Gastrocnemius medialis (tissue), 4 donors: ENCODE data around the gene MAP6D1. TPM values are rescaled to one million over a fixed set of nuclear protein-coding genes. Genes with fewer than 3 reads are reported as not detected.

ENCODE experiments used
- ATAC-seq, 2 donors: fragments of 150-250 bp; one replicate each; pipeline ENCODE4 v1.9.1; 2016
- DNase-seq, 2 donors: peaks; one replicate each; pipeline ENCODE4 v3.0.0-alpha.2; 2019
- H3K27ac ChIP-seq, 4 donors: fragments of 200-600 bp; sonication (generic); 1 replicate in 1 of 4; 2 replicates in 3 of 4; pipeline ENCODE4 v1.5.1; 2016 to 2018; ENCODE audit warnings: mild to moderate bottlenecking in 2 of 4, moderate library complexity in 1 of 4
- H3K27me3 ChIP-seq, 3 donors: fragments of 200-600 bp; sonication (generic) in 2 of 3; 1 replicate in 1 of 3; 2 replicates in 2 of 3; pipeline versions ENCODE4 v1.5.1 to v1.6.0; 2016 to 2019; ENCODE audit warnings: mild to moderate bottlenecking in 1 of 3, moderate library complexity in 1 of 3
- H3K36me3 ChIP-seq, 2 donors: fragments of 200-600 bp; sonication (generic) in 1 of 2; one replicate each; pipeline ENCODE4 v1.5.1; 2017 to 2018
- H3K4me1 ChIP-seq, 2 donors: fragments of 200-600 bp; sonication (generic) in 1 of 2; one replicate each; pipeline ENCODE4 v1.5.1; 2016 to 2017; ENCODE audit warnings: mild to moderate bottlenecking in 2 of 2
- H3K4me3 ChIP-seq, 4 donors: fragments of 200-600 bp; sonication (generic) in 3 of 4; 1 replicate in 1 of 4; 2 replicates in 3 of 4; pipeline ENCODE4 v1.5.1; 2016 to 2019; ENCODE audit warnings: mild to moderate bottlenecking in 2 of 4
- H3K9me3 ChIP-seq, 3 donors: fragments of 200-600 bp; sonication (generic) in 2 of 3; 1 replicate in 1 of 3; 2 replicates in 2 of 3; pipeline ENCODE4 v1.5.1; 2016 to 2019
- POLR2A ChIP-seq, 2 donors: fragments of 450-650 bp; IDR thresholded peaks; one replicate each; pipeline ENCODE4 v1.6.1; 2017; ENCODE audit warnings: antibody characterized with exemption in 2 of 2, mild to moderate bottlenecking in 2 of 2, moderate library complexity in 2 of 2
- in situ Hi-C, 4 donors: fragments of 200-750 bp; cut with MboI; loops; one replicate each; pipeline versions ENCODE4 v1.15.0 to v1.8.0; 2017; ENCODE audit warnings: low sequenced_read_pairs in 4 of 4
- intact Hi-C: fragments of 100-400 bp; cut with DNase I; formaldehyde crosslinking; loops from one replicate; pipeline ENCODE4 v1.15.1; 2023; ENCODE audit warnings: low total_unique reads
- total RNA-seq, 4 donors: library from RNA; depleted of rRNA; stranded (reverse); fragments of >200 nt; gene quantifications; one replicate each; pipeline versions ENCODE4 v1.1.0 to v1.2.3, GENCODE V29; 2016
- TF ChIP-seq, protein P1 (sequence below), 5 experiments: fragments of 450-650 bp in 3 of 5; fragments of 200-600 bp in 2 of 5; sonication (generic) in 2 of 5; IDR thresholded peaks in 4 of 5; conservative IDR thresholded peaks in 1 of 5; 1 replicate in 4 of 5; 2 replicates in 1 of 5; pipeline ENCODE4 v1.5.1; 2016 to 2019; ENCODE audit warnings: antibody characterized with exemption in 5 of 5, mild to moderate bottlenecking in 3 of 5, moderate library complexity in 3 of 5

MAP6D1 gene
- total RNA-seq, 4 donors from 2014 or later: 2.5 to 13.8 (median 9.7) TPM

DNA sequence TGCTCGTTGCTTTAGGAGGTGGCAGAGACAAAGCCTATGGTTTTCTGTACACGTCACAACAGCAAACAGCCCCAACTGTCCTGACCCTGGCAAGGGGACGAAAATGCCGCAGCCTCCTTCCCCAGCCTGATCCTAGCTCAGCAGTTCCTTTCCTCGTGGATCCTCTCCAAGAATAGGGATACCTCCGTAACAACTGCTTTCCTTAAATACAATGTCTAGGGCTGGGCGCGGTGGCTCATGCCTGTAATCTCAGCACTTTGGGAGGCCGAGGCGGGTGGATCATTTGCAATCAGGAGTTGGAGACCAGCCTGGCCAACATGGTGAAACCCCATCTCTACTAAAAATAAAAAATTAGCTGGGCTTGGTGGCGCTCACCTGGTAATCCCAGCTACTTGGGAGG, 17.0 kb downstream of the MAP6D1 start:
- no peaks in the 10 kb centered on the region for H3K9me3 ChIP-seq
- no peaks in the 10 kb centered on the region for H3K27me3 ChIP-seq
- H3K4me1 ChIP-seq: no peaks in the 10 kb centered on the region
- H3K36me3 ChIP-seq: peaks cover 0 to 68% of the 10 kb centered on the region in 2 donors
- ATAC-seq (no peak), DNase-seq (no peak)
- TF ChIP-seq, protein P1, sequence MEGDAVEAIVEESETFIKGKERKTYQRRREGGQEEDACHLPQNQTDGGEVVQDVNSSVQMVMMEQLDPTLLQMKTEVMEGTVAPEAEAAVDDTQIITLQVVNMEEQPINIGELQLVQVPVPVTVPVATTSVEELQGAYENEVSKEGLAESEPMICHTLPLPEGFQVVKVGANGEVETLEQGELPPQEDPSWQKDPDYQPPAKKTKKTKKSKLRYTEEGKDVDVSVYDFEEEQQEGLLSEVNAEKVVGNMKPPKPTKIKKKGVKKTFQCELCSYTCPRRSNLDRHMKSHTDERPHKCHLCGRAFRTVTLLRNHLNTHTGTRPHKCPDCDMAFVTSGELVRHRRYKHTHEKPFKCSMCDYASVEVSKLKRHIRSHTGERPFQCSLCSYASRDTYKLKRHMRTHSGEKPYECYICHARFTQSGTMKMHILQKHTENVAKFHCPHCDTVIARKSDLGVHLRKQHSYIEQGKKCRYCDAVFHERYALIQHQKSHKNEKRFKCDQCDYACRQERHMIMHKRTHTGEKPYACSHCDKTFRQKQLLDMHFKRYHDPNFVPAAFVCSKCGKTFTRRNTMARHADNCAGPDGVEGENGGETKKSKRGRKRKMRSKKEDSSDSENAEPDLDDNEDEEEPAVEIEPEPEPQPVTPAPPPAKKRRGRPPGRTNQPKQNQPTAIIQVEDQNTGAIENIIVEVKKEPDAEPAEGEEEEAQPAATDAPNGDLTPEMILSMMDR (IDR thresholded peaks at IDR 0.05 in 4 of 5, conservative IDR thresholded peaks at IDR 0.05 in 1 of 5): no peak
- no peak for TF ChIP-seq POLR2A (IDR thresholded peaks at IDR 0.05)
- H3K4me3 ChIP-seq: no peak overlapping the region
- in situ Hi-C loops (no loop called here), intact Hi-C loops (no loop called here)
- H3K27ac ChIP-seq: no peak overlapping the region

- H3K9me3 ChIP-seq: no peaks in the 10 kb centered on the region
Observed at GRCh38 chr3:183807881-183808280, 17.5 kb downstream of the MAP6D1 start.

GRCh38 chr3:183807209-183807728, 18.1 kb downstream of the MAP6D1 start:
- DNase-seq (no peak), ATAC-seq (no peak)
- intact Hi-C loops (no loop called here), in situ Hi-C loops (no loop called here)
- Histone ChIP-seq H3K27me3 (no peaks in the 10 kb centered on the region), H3K9me3 (no peaks in the 10 kb centered on the region), H3K36me3 (peaks cover 0 to 77% of the 10 kb centered on the region in 2 donors), H3K4me3 (no peak overlapping the region), H3K27ac (no peak overlapping the region), H3K4me1 (no peaks in the 10 kb centered on the region)
- no peak for TF ChIP-seq POLR2A (IDR thresholded peaks at IDR 0.05)
- TF ChIP-seq, protein P1 (IDR thresholded peaks at IDR 0.05 in 4 of 5, conservative IDR thresholded peaks at IDR 0.05 in 1 of 5): no peak

More at GRCh38 chr3:183807881-183808280, 17.5 kb downstream of the MAP6D1 start:
- intact Hi-C loops: no loop called here
- TF ChIP-seq POLR2A (IDR thresholded peaks at IDR 0.05): no peak
- H3K27ac ChIP-seq: no peak overlapping the region
- H3K4me1 ChIP-seq: no peaks in the 10 kb centered on the region
- H3K27me3 ChIP-seq: no peaks in the 10 kb centered on the region
- in situ Hi-C loops: no loop called here
- H3K36me3 ChIP-seq: peaks cover 0 to 73% of the 10 kb centered on the region in 2 donors
- ATAC-seq: no peak
- no peak overlapping the region for H3K4me3 ChIP-seq
- DNase-seq: no peak

DNA sequence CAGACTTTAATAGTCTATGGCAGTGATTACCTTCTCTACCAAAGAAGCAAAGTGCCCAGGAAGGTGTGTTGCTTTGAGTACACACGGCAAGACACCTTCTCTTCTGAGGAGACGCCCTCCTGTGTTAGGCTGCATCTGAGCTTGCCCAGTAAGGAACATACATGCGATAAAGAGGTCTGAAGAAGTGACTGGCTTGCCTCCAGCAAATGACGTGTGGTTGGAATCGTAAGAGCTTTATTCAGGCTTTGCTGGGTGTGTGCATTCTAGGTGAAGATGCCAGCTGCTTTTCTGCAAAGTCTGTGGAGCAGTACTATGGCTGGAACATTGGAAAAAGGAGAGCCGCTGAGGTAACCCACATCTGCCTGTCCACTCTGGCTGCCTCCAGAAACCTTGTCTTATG, 22.4 kb downstream of the MAP6D1 start:
- no peaks in the 10 kb centered on the region for H3K9me3 ChIP-seq
- intact Hi-C loops: no loop called here
- in situ Hi-C loops: no loop called here
- H3K27ac ChIP-seq: no peak overlapping the region
- no peak for DNase-seq
- no peaks in the 10 kb centered on the region for H3K4me1 ChIP-seq
- H3K27me3 ChIP-seq: no peaks in the 10 kb centered on the region
- H3K4me3 ChIP-seq: no peak overlapping the region
- no peak for TF ChIP-seq POLR2A (IDR thresholded peaks at IDR 0.05)
- TF ChIP-seq, protein P1 (IDR thresholded peaks at IDR 0.05 in 4 of 5, conservative IDR thresholded peaks at IDR 0.05 in 1 of 5): no peak
- no peak for ATAC-seq
- H3K36me3 ChIP-seq: peaks cover 0 to 90% of the 10 kb centered on the region in 2 donors

GRCh38 chr3:183801601-183802000, 23.8 kb downstream of the MAP6D1 start:
- Histone ChIP-seq H3K4me3 (no peak overlapping the region), H3K27ac (no peak overlapping the region), H3K9me3 (no peaks in the 10 kb centered on the region), H3K27me3 (no peaks in the 10 kb centered on the region), H3K36me3 (peaks cover 0 to 82% of the 10 kb centered on the region in 2 donors), H3K4me1 (no peaks in the 10 kb centered on the region)
- no peak for ATAC-seq
- no peak for TF ChIP-seq POLR2A (IDR thresholded peaks at IDR 0.05)
- TF ChIP-seq, protein P1 (IDR thresholded peaks at IDR 0.05 in 4 of 5, conservative IDR thresholded peaks at IDR 0.05 in 1 of 5): no peak
- in situ Hi-C loops: no loop called here
- intact Hi-C loops: no loop called here
- DNase-seq: no peak
